GM12878 (cell line): ENCODE measurements around the gene OPRL1. TPM values are rescaled to one million over a fixed set of nuclear protein-coding genes. Genes with fewer than 3 reads are reported as not detected.
A peak's percentile ranks its signal among the peaks of the same experiment; 100 is the strongest.

Experiments
- BHLHE40 ChIP-seq, 2 experiments: fragments of 450-650 bp in 1 of 2; IDR thresholded peaks; 2 replicates each; pipeline ENCODE4 v1.6.1; 2011 to 2017; ENCODE audit warnings: low read depth in 2 of 2, borderline replicate concordance in 1 of 2, improper control_type of control experiment in 1 of 2, low read length in 1 of 2, mild to moderate bottlenecking in 1 of 2
- CBFB ChIP-seq: IDR thresholded peaks from 2 replicates; pipeline ENCODE4 v1.6.1; 2016; ENCODE audit warnings: antibody characterized with exemption, low read depth
- CEBPB ChIP-seq, 2 experiments: fragments of 150-350 bp in 1 of 2; IDR thresholded peaks; 2 replicates each; pipeline ENCODE4 v1.6.1; 2012 to 2014; ENCODE audit warnings: low read depth in 2 of 2, low read length in 2 of 2, borderline replicate concordance in 1 of 2, inconsistent platforms in 1 of 2
- CHD1 ChIP-seq: IDR thresholded peaks from 2 replicates; pipeline ENCODE4 v1.6.1; 2012; ENCODE audit warnings: low read depth, low read length, improper control_type of control experiment
- DPF2 ChIP-seq: fragments of 450-650 bp; IDR thresholded peaks from 2 replicates; pipeline ENCODE4 v1.6.1; 2017; ENCODE audit warnings: mild to moderate bottlenecking
- EP300 ChIP-seq, 2 experiments: fragments of 150-350 bp in 1 of 2; IDR thresholded peaks; 2 replicates each; pipeline ENCODE4 v1.6.1; 2011 to 2012; ENCODE audit warnings: low read depth in 2 of 2, low read length in 2 of 2, borderline replicate concordance in 1 of 2, improper control_type of control experiment in 1 of 2, inconsistent platforms in 1 of 2; ENCODE audit not compliant: control insufficient read depth in 1 of 2
- ESRRA ChIP-seq: IDR thresholded peaks from 2 replicates; pipeline ENCODE4 v1.6.1; 2012; ENCODE audit warnings: mild to moderate bottlenecking, low read length, improper control_type of control experiment
- GATAD2B ChIP-seq: fragments of 450-650 bp; conservative IDR thresholded peaks from 2 replicates; pipeline ENCODE4 v1.6.1; 2017; ENCODE audit warnings: low read depth, mild to moderate bottlenecking, moderate library complexity
- HDGF ChIP-seq: fragments of 450-650 bp; IDR thresholded peaks from 2 replicates; pipeline ENCODE4 v1.6.1; 2016; ENCODE audit warnings: antibody characterized with exemption
- KDM1A ChIP-seq: fragments of 200-600 bp; sonication (generic); IDR thresholded peaks from 2 replicates; pipeline ENCODE4 v1.6.1; 2016; ENCODE audit warnings: borderline replicate concordance
- MEF2A ChIP-seq: IDR thresholded peaks from 2 replicates; pipeline ENCODE4 v1.6.1; 2011; ENCODE audit warnings: low read depth, mild to moderate bottlenecking, low read length, moderate library complexity; ENCODE audit not compliant: insufficient read depth
- RAD21 ChIP-seq: IDR thresholded peaks from 2 replicates; pipeline ENCODE4 v1.6.1; 2011; ENCODE audit warnings: mild to moderate bottlenecking, low read depth, low read length, moderate library complexity; ENCODE audit not compliant: insufficient read depth
- RAD51 ChIP-seq: fragments of 450-650 bp; IDR thresholded peaks from 2 replicates; pipeline ENCODE4 v1.6.1; 2016; ENCODE audit warnings: moderate library complexity, mild to moderate bottlenecking, inconsistent platforms
- RFX5 ChIP-seq: IDR thresholded peaks from 2 replicates; pipeline ENCODE4 v1.6.1; 2011; ENCODE audit warnings: low read depth, low read length, improper control_type of control experiment
- SIN3A ChIP-seq: IDR thresholded peaks from 2 replicates; pipeline ENCODE4 v1.6.1; 2012; ENCODE audit warnings: low read depth, low read length, improper control_type of control experiment
- SRF ChIP-seq, 2 experiments: IDR thresholded peaks; 2 replicates each; pipeline ENCODE4 v1.6.1; 2011; ENCODE audit warnings: low read depth in 2 of 2, low read length in 2 of 2, mild to moderate bottlenecking in 1 of 2, moderate library complexity in 1 of 2
- WRNIP1 ChIP-seq: IDR thresholded peaks from 2 replicates; pipeline ENCODE4 v1.6.1; 2011; ENCODE audit warnings: low read depth, low read length, improper control_type of control experiment, borderline replicate concordance
- ZNF207 ChIP-seq: fragments of 450-650 bp; IDR thresholded peaks from 2 replicates; pipeline ENCODE4 v1.6.1; 2014; ENCODE audit warnings: antibody characterized with exemption, mild to moderate bottlenecking, borderline replicate concordance
- polyA plus RNA-seq, 11 experiments: library from polyadenylated mRNA; depleted of rRNA in 4 of 11; unstranded in 6 of 11; stranded (reverse) in 5 of 11; fragments of >200 nt; fragmentation: Nextera tagmentation in 4 of 11; fragmentation: Illumina TruSeq in 1 of 11; extraction: Ambion mirVana in 4 of 11; extraction: Trizol in 1 of 11; gene quantifications; 1 replicate in 1 of 11; 2 replicates in 10 of 11; pipeline versions ENCODE4 v1.2.1 to v1.2.3, GENCODE V29; 2011 to 2016; ENCODE audit warnings: inconsistent platforms in 2 of 11, missing spikeins in 2 of 11, low read depth in 1 of 11
- total RNA-seq, 4 experiments: library from RNA; depleted of rRNA in 3 of 4; stranded (reverse); fragments of >200 nt in 3 of 4; fragmentation: Illumina TruSeq in 1 of 4; extraction: Trizol in 1 of 4; gene quantifications; 2 replicates each; pipeline versions ENCODE4 v1.2.1 to v1.2.3, GENCODE V29; 2013 to 2021
- TF ChIP-seq, protein P1 (sequence below): IDR thresholded peaks from 2 replicates; pipeline ENCODE4 v1.6.1; 2012; ENCODE audit warnings: low read depth, low read length, improper control_type of control experiment
- TF ChIP-seq, protein P2 (sequence below): fragments of 450-650 bp; IDR thresholded peaks from 2 replicates; pipeline ENCODE4 v1.6.1; 2017; ENCODE audit warnings: mild to moderate bottlenecking, moderate library complexity
- TF ChIP-seq, protein P3 (sequence below): fragments of 450-650 bp; IDR thresholded peaks from 2 replicates; pipeline ENCODE4 v1.6.1; 2017; ENCODE audit warnings: mild to moderate bottlenecking, moderate library complexity

Gene OPRL1
- total and polyA plus RNA-seq, 10 of the 15 experiments (the other 5 are each of a cell fraction or from before 2014, with no cell fraction given): 0.04 to 0.41 (median 0.24) TPM; not detected in 1

DNA sequence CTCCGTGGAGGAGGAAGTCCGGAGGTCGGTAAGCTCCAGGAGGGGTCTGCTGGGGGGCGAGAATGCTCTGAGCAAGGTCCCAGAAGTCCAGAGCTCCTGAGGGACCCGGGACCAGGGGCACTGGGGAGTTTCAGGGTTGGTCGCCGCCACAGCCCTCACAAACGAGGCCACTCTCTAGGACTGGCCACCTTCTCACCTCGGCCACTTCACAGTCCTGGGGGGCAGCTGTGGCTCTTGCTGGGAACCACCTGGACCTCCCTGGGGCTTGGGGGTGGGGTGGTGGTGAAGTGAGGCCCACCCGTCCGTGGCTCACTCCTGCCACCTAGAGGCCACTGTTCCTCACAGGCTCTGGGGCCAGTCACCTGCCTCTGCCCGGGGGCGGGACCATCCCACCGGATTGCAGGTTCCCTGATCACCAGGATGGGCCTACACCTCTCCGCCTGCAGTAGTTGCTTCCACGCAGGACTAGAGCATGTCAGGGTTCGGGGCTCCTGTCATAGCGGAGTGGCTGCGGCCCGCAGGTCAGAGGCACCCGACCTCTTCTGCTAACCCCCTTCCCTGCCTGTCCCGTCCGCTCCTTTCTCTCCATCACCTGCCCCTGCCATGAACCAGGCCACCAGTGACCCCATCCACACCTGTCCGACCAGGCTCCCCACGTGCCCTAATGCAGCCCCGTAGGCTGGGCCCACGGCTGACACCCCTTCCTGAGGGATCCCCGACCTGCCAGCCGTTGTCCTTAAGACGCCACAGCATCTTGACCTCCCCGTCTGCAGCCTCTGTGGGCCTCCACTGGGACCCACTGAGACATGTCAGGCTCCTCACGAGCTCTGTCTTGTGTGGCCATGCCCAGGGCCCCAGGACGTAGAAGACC is 22.0 kb upstream of the OPRL1 start (continued):
- no peak for TF ChIP-seq SRF (IDR thresholded peaks at IDR 0.05; ENCODE audit: low read depth in 2 of 2, low read length in 2 of 2)
- TF ChIP-seq, protein P1, sequence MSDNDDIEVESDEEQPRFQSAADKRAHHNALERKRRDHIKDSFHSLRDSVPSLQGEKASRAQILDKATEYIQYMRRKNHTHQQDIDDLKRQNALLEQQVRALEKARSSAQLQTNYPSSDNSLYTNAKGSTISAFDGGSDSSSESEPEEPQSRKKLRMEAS: peak; percentile 45; the same call in 1 of the 2 replicates
- no peak for TF ChIP-seq CHD1
- TF ChIP-seq RAD21: peak; percentile 85
- TF ChIP-seq DPF2: peak; percentile 51
- peak in 1 of 2 experiments; percentile 56; a peak in 2 of 4 replicates for TF ChIP-seq EP300 (IDR thresholded peaks at IDR 0.05; ENCODE audit: borderline replicate concordance in 1 of 2, control insufficient read depth in 1 of 2, low read depth in 2 of 2, low read length in 2 of 2)
- peak; percentile 95 for TF ChIP-seq GATAD2B
- no peak for TF ChIP-seq CEBPB (IDR thresholded peaks at IDR 0.05; ENCODE audit: borderline replicate concordance in 1 of 2, low read depth in 2 of 2, low read length in 2 of 2)
- TF ChIP-seq ESRRA: no peak
- TF ChIP-seq WRNIP1: 0 out of 2 replicates have a peak, but pooled peaks have one; percentile 42
- TF ChIP-seq MEF2A: no peak
- TF ChIP-seq KDM1A: no peak
- TF ChIP-seq HDGF: peak; percentile 85; the same call in 1 of the 2 replicates
- TF ChIP-seq SIN3A: peak; percentile 25; the same call in 1 of the 2 replicates
- TF ChIP-seq RAD51: peak; percentile 38; the same call in 1 of the 2 replicates
- TF ChIP-seq RFX5: no peak
- TF ChIP-seq BHLHE40 (IDR thresholded peaks at IDR 0.05; ENCODE audit: borderline replicate concordance in 1 of 2, low read depth in 2 of 2, low read length in 1 of 2): peak; percentile 84 to 91
- TF ChIP-seq CBFB: no peak
- TF ChIP-seq, protein P2, sequence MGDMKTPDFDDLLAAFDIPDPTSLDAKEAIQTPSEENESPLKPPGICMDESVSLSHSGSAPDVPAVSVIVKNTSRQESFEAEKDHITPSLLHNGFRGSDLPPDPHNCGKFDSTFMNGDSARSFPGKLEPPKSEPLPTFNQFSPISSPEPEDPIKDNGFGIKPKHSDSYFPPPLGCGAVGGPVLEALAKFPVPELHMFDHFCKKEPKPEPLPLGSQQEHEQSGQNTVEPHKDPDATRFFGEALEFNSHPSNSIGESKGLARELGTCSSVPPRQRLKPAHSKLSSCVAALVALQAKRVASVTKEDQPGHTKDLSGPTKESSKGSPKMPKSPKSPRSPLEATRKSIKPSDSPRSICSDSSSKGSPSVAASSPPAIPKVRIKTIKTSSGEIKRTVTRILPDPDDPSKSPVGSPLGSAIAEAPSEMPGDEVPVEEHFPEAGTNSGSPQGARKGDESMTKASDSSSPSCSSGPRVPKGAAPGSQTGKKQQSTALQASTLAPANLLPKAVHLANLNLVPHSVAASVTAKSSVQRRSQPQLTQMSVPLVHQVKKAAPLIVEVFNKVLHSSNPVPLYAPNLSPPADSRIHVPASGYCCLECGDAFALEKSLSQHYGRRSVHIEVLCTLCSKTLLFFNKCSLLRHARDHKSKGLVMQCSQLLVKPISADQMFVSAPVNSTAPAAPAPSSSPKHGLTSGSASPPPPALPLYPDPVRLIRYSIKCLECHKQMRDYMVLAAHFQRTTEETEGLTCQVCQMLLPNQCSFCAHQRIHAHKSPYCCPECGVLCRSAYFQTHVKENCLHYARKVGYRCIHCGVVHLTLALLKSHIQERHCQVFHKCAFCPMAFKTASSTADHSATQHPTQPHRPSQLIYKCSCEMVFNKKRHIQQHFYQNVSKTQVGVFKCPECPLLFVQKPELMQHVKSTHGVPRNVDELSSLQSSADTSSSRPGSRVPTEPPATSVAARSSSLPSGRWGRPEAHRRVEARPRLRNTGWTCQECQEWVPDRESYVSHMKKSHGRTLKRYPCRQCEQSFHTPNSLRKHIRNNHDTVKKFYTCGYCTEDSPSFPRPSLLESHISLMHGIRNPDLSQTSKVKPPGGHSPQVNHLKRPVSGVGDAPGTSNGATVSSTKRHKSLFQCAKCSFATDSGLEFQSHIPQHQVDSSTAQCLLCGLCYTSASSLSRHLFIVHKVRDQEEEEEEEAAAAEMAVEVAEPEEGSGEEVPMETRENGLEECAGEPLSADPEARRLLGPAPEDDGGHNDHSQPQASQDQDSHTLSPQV: peak; percentile 90
- TF ChIP-seq, protein P3, sequence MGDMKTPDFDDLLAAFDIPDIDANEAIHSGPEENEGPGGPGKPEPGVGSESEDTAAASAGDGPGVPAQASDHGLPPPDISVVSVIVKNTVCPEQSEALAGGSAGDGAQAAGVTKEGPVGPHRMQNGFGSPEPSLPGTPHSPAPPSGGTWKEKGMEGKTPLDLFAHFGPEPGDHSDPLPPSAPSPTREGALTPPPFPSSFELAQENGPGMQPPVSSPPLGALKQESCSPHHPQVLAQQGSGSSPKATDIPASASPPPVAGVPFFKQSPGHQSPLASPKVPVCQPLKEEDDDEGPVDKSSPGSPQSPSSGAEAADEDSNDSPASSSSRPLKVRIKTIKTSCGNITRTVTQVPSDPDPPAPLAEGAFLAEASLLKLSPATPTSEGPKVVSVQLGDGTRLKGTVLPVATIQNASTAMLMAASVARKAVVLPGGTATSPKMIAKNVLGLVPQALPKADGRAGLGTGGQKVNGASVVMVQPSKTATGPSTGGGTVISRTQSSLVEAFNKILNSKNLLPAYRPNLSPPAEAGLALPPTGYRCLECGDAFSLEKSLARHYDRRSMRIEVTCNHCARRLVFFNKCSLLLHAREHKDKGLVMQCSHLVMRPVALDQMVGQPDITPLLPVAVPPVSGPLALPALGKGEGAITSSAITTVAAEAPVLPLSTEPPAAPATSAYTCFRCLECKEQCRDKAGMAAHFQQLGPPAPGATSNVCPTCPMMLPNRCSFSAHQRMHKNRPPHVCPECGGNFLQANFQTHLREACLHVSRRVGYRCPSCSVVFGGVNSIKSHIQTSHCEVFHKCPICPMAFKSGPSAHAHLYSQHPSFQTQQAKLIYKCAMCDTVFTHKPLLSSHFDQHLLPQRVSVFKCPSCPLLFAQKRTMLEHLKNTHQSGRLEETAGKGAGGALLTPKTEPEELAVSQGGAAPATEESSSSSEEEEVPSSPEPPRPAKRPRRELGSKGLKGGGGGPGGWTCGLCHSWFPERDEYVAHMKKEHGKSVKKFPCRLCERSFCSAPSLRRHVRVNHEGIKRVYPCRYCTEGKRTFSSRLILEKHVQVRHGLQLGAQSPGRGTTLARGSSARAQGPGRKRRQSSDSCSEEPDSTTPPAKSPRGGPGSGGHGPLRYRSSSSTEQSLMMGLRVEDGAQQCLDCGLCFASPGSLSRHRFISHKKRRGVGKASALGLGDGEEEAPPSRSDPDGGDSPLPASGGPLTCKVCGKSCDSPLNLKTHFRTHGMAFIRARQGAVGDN: no peak
- peak; percentile 23; the same call in 1 of the 2 replicates for TF ChIP-seq ZNF207
